Head of caudate nucleus (tissue), 42 donors: ENCODE results near the gene PRDM2.

Source experiments
- DNase-seq, 42 donors: peaks; one replicate each; pipeline versions ENCODE4 v3.0.0 to v3.0.0-alpha.2; 2020 to 2021; ENCODE audit warnings: mixed read lengths in 7 of 42
- intact Hi-C: fragments of 100-400 bp; cut with DNase I; formaldehyde crosslinking; loops from one replicate; pipeline ENCODE4 v1.15.0; 2022

Gene PRDM2

GRCh38 chr1:13855554-13855953 lies 155.6 kb downstream of the PRDM2 start:
- intact Hi-C loops: no loop called here
- no peak for DNase-seq

DNA sequence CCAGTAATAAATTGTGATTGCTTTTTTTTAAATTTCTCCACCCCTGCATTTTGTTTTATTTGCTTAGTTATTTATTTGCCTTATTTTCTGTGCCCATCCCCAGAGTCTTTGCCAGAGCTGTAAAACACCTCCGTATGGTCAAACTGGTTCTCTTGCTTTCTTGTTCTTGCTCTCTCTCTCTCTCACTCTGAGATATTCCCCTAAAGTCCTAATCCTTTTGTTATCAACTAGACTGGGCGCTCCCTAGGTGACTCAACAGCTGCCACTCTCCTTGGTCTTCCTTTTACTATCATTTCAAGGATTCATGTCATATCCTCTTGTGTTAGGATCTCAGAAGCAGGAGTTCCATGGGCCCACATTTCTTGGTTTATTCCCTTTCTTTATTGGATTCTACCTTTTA lies 160.0 kb downstream of the PRDM2 start:
- DNase-seq: no peak
- intact Hi-C loops: no loop called here

DNA sequence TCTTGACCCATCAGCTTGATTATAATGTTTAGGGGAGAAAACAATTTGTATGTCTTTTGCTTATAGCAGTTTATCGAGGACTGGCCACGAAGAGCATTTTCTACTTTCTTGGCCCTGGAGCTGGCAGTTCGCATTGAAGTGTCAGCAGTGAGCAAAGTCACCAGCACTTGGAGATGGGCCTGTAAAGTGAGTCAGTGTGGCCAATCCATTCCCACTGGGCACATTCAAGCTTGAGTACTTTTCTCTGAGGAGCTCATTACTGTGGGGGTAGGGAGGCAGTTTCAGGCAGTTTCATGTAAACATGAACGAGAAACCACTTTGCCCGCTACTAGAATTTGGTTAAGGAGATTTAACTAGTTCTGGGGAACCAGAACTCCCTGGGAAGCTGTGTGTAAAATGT lies 164.8 kb downstream of the PRDM2 start:
- intact Hi-C loops: no loop called here
- DNase-seq: no peak

GRCh38 chr1:13865851-13866250 lies 165.9 kb downstream of the PRDM2 start:
- no peak for DNase-seq
- intact Hi-C loops: no loop called here

DNA sequence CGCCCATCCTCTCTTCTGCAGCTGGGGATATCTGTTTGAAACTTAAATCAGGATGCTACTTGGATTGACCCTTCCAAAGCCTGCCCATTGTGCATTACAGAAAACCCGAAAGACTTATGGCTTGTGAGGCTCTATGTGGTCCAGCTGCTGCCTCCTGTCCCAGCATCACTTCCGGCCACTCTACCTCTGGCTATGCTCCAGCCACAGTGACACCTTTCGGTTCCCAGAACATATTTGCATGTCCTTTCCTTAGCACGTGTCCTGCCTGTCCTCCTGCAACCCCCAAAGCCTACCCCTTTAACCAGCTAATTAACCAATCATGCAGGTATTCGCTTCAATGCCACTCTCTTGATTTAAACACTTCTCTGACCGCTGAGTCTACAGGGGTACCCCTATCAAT lies 167.6 kb downstream of the PRDM2 start:
- DNase-seq: no peak
- intact Hi-C loops: no loop called here

GRCh38 chr1:13869172-13869797 lies 169.3 kb downstream of the PRDM2 start:
- intact Hi-C loops: no loop called here
- DNase-seq: no peak

DNA sequence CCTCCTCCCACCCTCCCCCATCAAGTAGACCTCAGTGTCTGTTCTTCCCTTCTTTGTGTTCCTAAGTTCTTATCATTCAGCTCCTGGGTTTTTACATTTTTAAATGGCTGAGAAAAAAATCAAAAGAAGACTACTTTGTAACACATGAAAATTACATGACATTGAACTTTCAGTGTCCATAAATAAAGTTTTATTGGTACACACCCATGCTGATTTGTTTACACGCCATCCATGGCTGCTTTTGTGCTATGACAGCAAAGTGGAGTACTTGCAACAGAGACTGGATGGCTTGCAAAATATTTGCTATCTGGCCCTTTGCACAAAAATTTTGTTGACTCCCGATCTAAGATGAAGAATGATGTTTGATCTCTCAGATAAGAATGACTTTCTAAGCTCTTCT lies 171.4 kb downstream of the PRDM2 start:
- no peak for DNase-seq
- intact Hi-C loops: no loop called here

DNA sequence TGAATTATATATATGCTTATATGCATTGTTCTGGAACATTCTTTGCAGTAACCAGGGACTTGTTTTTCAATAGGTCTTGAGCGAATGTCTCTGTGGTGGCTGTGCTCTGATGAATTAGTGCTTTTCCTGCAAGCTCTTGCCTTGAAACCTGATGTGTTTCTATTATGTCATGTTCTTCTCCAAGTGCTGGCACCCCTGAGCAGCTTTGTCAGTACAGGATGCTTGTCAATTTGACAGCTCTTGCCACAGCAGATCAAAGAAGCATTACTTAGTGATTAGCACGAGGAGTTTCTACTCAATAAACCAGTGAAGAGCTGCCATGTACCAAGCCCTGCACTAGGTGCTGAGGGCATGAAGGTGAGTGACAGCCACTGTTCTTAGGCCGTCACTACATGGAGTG lies 171.9 kb downstream of the PRDM2 start:
- intact Hi-C loops: no loop called here

GRCh38 chr1:13873032-13873431 lies 173.0 kb downstream of the PRDM2 start:
- intact Hi-C loops: no loop called here
- no peak for DNase-seq

More for the DNA sequence above, 171.9 kb downstream of the PRDM2 start:
- peak in 20 of 42 donors; percentile 11 to 70 (median 49) for DNase-seq
